SK-N-MC (cell line): ENCODE results near the gene JMJD7.

Experiments used
- EZH2 ChIP-seq: fragments of 200-600 bp; sonication (generic); IDR thresholded peaks from one replicate; pipeline ENCODE4 v1.6.1; 2017; ENCODE audit warnings: antibody characterized with exemption
- POLR2AphosphoS5 ChIP-seq: IDR thresholded peaks from 2 replicates; pipeline ENCODE4 v1.6.1; 2012; ENCODE audit warnings: mild to moderate bottlenecking, low read depth, low read length, borderline replicate concordance

DNA sequence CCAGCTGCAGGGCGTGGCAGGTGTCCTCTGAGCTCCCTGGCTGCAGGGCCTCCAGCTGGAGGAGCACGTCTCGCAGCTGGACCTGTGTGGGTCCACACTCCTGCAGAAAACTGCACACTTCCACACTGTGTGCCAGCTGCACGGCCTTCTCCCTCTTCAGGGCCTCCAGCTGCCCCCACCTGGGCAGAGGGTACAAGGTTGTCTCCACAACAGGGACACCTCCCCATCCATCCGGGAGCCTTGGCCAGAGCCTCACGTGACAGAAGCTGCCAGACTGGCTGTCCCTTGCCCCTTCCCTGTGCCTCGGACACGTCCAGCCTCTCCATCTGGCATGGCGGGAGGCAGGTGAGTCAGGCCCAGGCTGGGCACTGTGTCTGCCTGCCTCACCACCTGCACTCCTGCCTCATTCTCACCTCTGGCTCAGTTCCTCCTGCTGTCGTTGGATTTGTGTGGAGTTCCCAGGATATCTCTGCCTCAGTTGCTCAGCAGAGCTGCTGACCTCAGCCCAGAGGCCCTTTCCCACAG is 51.5 kb downstream of the JMJD7 start:
- TF ChIP-seq POLR2AphosphoS5 (no peak), EZH2 (no peak)
